Panc1 (cell line): Measurements from ENCODE around the gene TOMM40. TPM values are rescaled to one million over a fixed set of nuclear protein-coding genes. Genes with fewer than 3 reads are reported as not detected.

Experiments
- ATAC-seq: fragments of 200-7000 bp; cut with Tn5 transposase; 2 replicates; pipeline ENCODE4 v1.9.1; 2020; ENCODE audit warnings: mild to moderate bottlenecking, moderate library complexity
- BruUV-seq: library from RNA; stranded (reverse); fragments of 400-500 nt; replicated peaks from 2 replicates; lab custom pipeline; 2021; lab: Mats Ljungman, UMichigan
- CTCF ChIA-PET: fragments of 300-600 bp; sonication (Branson Sonifier 250); formaldehyde crosslinking; loops from one replicate; lab custom pipeline; 2022; ENCODE audit warnings: antibody characterized with exemption; lab: Charles Lee
- POLR2A ChIA-PET: fragments of 300-600 bp; sonication (Branson Sonifier 250); formaldehyde crosslinking; loops from one replicate; lab custom pipeline; 2022; ENCODE audit warnings: antibody characterized with exemption; lab: Charles Lee
- DNase-seq: peaks from one replicate; pipeline ENCODE4 v3.0.0-alpha.2; 2010; ENCODE audit warnings: low read depth, low spot score
- H3K27ac ChIP-seq: 2 replicates; pipeline ENCODE4 v1.5.1; 2011; ENCODE audit warnings: mild to moderate bottlenecking, low read length, inconsistent platforms
- H3K27me3 ChIP-seq: fragments of 200-500 bp; sonication (Bioruptor generic); 2 replicates; pipeline ENCODE4 v1.6.0; 2014; ENCODE audit warnings: low read length, inconsistent platforms; ENCODE audit not compliant: control insufficient read depth, insufficient read depth
- H3K36me3 ChIP-seq: fragments of 200-500 bp; sonication (Bioruptor generic); 2 replicates; pipeline ENCODE4 v1.5.1; 2014; ENCODE audit warnings: inconsistent platforms, mild to moderate bottlenecking, low read length, moderate library complexity; ENCODE audit not compliant: control insufficient read depth, insufficient read depth
- H3K4me1 ChIP-seq: 2 replicates; pipeline ENCODE4 v1.5.1; 2011; ENCODE audit warnings: inconsistent platforms, mild to moderate bottlenecking, low read length, moderate library complexity; ENCODE audit not compliant: control insufficient read depth, insufficient read depth
- H3K4me3 ChIP-seq, 2 experiments: 2 replicates each; pipeline ENCODE4 v1.5.1; 2011 to 2012; ENCODE audit warnings: low read depth in 2 of 2, low read length in 2 of 2, mild to moderate bottlenecking in 2 of 2, inconsistent platforms in 1 of 2, moderate library complexity in 1 of 2
- H3K9me3 ChIP-seq: fragments of 200-500 bp; sonication (Bioruptor generic); 2 replicates; pipeline ENCODE4 v1.5.1; 2014; ENCODE audit warnings: low read depth, mild to moderate bottlenecking, inconsistent platforms, low read length, moderate library complexity; ENCODE audit not compliant: control insufficient read depth, insufficient read depth
- POLR2AphosphoS5 ChIP-seq: IDR thresholded peaks from 2 replicates; pipeline ENCODE4 v1.6.1; 2012; ENCODE audit warnings: mild to moderate bottlenecking, low read depth, low read length, moderate library complexity
- SIN3A ChIP-seq: IDR thresholded peaks from 2 replicates; pipeline ENCODE4 v1.6.1; 2012; ENCODE audit warnings: low read depth, mild to moderate bottlenecking, low read length, moderate library complexity, borderline replicate concordance; ENCODE audit not compliant: insufficient read depth
- TCF7L2 ChIP-seq: IDR thresholded peaks from 2 replicates; pipeline ENCODE4 v1.6.1; 2011; ENCODE audit warnings: mild to moderate bottlenecking, low read depth, low read length, inconsistent platforms
- in situ Hi-C: cut with HindIII; loops from 2 replicates; pipeline ENCODE4 v1.10.0; 2016; ENCODE audit warnings: low sequenced_read_pairs, low pct_unique_long_range_greater_than_20kb
- intact Hi-C: fragments of 100-400 bp; cut with micrococcal nuclease; formaldehyde crosslinking; loops from one replicate; pipeline ENCODE4 v1.10.0; 2022; ENCODE audit not compliant: unreplicated experiment
- total RNA-seq: library from RNA; stranded (reverse); gene quantifications from one replicate; pipeline ENCODE4 v1.2.1, GENCODE V29; 2021; ENCODE audit not compliant: unreplicated experiment
- TF ChIP-seq, protein P1 (sequence below), 2 experiments: IDR thresholded peaks; 2 replicates each; pipeline ENCODE4 v1.6.1; 2011 to 2012; ENCODE audit warnings: low read depth in 2 of 2, control low read depth in 1 of 2, low read length in 1 of 2, mild to moderate bottlenecking in 1 of 2, moderate library complexity in 1 of 2; ENCODE audit not compliant: insufficient read depth in 1 of 2
- TF ChIP-seq, protein P2 (sequence below): fragments of 450-650 bp; IDR thresholded peaks from 2 replicates; pipeline ENCODE4 v1.5.1; 2017; ENCODE audit warnings: mild to moderate bottlenecking

TOMM40 gene
- total RNA-seq, 1 experiment from 2014 or later, result 147 TPM

DNA sequence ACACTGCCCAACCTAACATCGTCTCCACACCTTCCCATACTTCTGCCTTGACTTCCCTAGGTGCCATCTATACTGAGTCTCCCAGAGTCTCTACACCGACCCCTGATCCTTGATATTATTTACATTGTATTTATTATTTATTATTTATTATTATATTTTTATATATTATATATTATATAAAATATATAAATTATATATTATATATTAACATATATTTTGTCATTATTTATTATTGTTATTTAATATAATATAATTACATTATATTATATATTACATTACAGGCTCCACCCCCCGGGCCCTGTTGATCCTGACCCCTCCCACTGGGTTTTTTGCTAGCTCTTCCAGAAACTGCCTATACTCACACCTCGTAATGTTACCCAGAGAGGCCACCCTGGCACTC lies 18.4 kb upstream of the TOMM40 start:
- CTCF ChIA-PET, result no interaction called here
- POLR2A ChIA-PET, result no interaction called here
- no peaks in the 10 kb centered on the region for H3K9me3 ChIP-seq
- TF ChIP-seq TCF7L2, result no peak
- no peak for TF ChIP-seq POLR2AphosphoS5
- TF ChIP-seq SIN3A, result no peak
- TF ChIP-seq, protein P1, sequence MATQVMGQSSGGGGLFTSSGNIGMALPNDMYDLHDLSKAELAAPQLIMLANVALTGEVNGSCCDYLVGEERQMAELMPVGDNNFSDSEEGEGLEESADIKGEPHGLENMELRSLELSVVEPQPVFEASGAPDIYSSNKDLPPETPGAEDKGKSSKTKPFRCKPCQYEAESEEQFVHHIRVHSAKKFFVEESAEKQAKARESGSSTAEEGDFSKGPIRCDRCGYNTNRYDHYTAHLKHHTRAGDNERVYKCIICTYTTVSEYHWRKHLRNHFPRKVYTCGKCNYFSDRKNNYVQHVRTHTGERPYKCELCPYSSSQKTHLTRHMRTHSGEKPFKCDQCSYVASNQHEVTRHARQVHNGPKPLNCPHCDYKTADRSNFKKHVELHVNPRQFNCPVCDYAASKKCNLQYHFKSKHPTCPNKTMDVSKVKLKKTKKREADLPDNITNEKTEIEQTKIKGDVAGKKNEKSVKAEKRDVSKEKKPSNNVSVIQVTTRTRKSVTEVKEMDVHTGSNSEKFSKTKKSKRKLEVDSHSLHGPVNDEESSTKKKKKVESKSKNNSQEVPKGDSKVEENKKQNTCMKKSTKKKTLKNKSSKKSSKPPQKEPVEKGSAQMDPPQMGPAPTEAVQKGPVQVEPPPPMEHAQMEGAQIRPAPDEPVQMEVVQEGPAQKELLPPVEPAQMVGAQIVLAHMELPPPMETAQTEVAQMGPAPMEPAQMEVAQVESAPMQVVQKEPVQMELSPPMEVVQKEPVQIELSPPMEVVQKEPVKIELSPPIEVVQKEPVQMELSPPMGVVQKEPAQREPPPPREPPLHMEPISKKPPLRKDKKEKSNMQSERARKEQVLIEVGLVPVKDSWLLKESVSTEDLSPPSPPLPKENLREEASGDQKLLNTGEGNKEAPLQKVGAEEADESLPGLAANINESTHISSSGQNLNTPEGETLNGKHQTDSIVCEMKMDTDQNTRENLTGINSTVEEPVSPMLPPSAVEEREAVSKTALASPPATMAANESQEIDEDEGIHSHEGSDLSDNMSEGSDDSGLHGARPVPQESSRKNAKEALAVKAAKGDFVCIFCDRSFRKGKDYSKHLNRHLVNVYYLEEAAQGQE (IDR thresholded peaks at IDR 0.05; ENCODE audit: insufficient read depth in 1 of 2, low read depth in 2 of 2, low read length in 1 of 2), result no peak
- TF ChIP-seq, protein P2, sequence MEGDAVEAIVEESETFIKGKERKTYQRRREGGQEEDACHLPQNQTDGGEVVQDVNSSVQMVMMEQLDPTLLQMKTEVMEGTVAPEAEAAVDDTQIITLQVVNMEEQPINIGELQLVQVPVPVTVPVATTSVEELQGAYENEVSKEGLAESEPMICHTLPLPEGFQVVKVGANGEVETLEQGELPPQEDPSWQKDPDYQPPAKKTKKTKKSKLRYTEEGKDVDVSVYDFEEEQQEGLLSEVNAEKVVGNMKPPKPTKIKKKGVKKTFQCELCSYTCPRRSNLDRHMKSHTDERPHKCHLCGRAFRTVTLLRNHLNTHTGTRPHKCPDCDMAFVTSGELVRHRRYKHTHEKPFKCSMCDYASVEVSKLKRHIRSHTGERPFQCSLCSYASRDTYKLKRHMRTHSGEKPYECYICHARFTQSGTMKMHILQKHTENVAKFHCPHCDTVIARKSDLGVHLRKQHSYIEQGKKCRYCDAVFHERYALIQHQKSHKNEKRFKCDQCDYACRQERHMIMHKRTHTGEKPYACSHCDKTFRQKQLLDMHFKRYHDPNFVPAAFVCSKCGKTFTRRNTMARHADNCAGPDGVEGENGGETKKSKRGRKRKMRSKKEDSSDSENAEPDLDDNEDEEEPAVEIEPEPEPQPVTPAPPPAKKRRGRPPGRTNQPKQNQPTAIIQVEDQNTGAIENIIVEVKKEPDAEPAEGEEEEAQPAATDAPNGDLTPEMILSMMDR, result no peak
- BruUV-seq, result no TSS peak
- ATAC-seq (no peak), DNase-seq (no peak)
- no peak overlapping the region for H3K4me3 ChIP-seq
- peaks cover 17% of the 10 kb centered on the region; the same call in 1 of the 2 replicates for H3K4me1 ChIP-seq
- no peaks in the 10 kb centered on the region for H3K27me3 ChIP-seq
- intact Hi-C loops, result no loop called here
- no peak overlapping the region for H3K27ac ChIP-seq
- in situ Hi-C loops, result no loop called here
- H3K36me3 ChIP-seq, result no peaks in the 10 kb centered on the region; the same call in 1 of the 2 replicates

DNA sequence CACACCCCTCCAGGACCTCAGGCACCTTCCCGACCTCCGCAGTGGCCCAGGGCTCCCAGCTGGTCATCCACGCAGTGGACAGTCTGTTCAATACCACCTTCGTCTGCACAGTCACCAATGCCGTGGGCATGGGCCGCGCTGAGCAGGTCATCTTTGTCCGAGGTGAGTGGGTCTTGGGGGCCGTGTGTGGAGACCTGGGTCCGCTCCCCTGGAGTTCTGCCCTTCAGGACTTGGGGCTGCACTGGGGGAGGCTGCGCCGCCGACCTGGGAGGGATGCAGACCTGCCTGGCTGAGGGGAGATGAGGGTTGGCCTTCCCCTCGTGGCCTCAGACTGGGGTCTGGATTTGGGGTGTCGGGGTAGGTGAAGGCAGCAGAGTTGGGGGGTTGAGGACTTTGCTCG lies 16.7 kb upstream of the TOMM40 start:
- TF ChIP-seq, protein P1 (IDR thresholded peaks at IDR 0.05; ENCODE audit: insufficient read depth in 1 of 2, low read depth in 2 of 2, low read length in 1 of 2), result no peak
- TF ChIP-seq, protein P2, result no peak
- H3K36me3 ChIP-seq, result no peaks in the 10 kb centered on the region; the same call in 1 of the 2 replicates
- no peaks in the 10 kb centered on the region for H3K9me3 ChIP-seq
- ChIA-PET CTCF (no interaction called here), POLR2A (no interaction called here)
- H3K4me1 ChIP-seq, result peaks cover 17% of the 10 kb centered on the region; the same call in 1 of the 2 replicates
- BruUV-seq, result no TSS peak
- in situ Hi-C loops (no loop called here), intact Hi-C loops (no loop called here)
- DNase-seq (no peak), ATAC-seq (no peak)
- H3K27me3 ChIP-seq, result no peaks in the 10 kb centered on the region
- H3K27ac ChIP-seq, result no peak overlapping the region
- no peak overlapping the region for H3K4me3 ChIP-seq
